CD4-positive, alpha-beta T cell treated with Interleukin-12 subunit alpha and Interleukin-12 subunit beta, for 1 hour (primary cell): ENCODE data around the gene RNF144A.

Experiments
- DNase-seq: peaks from one replicate; pipeline ENCODE4 v3.0.0-alpha.2; 2020

Gene RNF144A

GRCh38 chr2:7025082-7025481 is 107.9 kb downstream of the RNF144A start:
- DNase-seq: no peak

GRCh38 chr2:7026742-7027141 is 109.5 kb downstream of the RNF144A start:
- DNase-seq: no peak

- no peak for DNase-seq
These were observed 110.2 kb downstream of the RNF144A start for GRCh38 chr2:7027411-7027810.

GRCh38 chr2:7027956-7028655 is 110.9 kb downstream of the RNF144A start:
- DNase-seq: no peak

- no peak for DNase-seq
These were observed 111.6 kb downstream of the RNF144A start for GRCh38 chr2:7028846-7029245.

- no peak for DNase-seq
These were observed 112.3 kb downstream of the RNF144A start for GRCh38 chr2:7029291-7030059.

- DNase-seq: no peak
These were observed 113.6 kb downstream of the RNF144A start for GRCh38 chr2:7030810-7031209.

GRCh38 chr2:7031547-7032245 is 114.5 kb downstream of the RNF144A start:
- peak; percentile 75 for DNase-seq

GRCh38 chr2:7032371-7032770 is 115.2 kb downstream of the RNF144A start:
- no peak for DNase-seq

- DNase-seq: no peak
These were observed 116.1 kb downstream of the RNF144A start for GRCh38 chr2:7033136-7033960.

- no peak for DNase-seq
These were observed 117.1 kb downstream of the RNF144A start for GRCh38 chr2:7034303-7034702.

GRCh38 chr2:7035884-7036283 is 118.7 kb downstream of the RNF144A start:
- DNase-seq: no peak

- peak; percentile 60 for DNase-seq
These were observed 120.4 kb downstream of the RNF144A start for GRCh38 chr2:7037340-7038333.

- DNase-seq: no peak
These were observed 123.3 kb downstream of the RNF144A start for GRCh38 chr2:7040547-7040946.

- DNase-seq: no peak
These were observed 124.2 kb downstream of the RNF144A start for GRCh38 chr2:7041421-7041820.

- DNase-seq: no peak
These were observed 126.5 kb downstream of the RNF144A start for GRCh38 chr2:7043690-7044089.

- peak; percentile 71 for DNase-seq
These were observed 127.3 kb downstream of the RNF144A start for GRCh38 chr2:7044253-7045250.

- no peak for DNase-seq
These were observed 128.7 kb downstream of the RNF144A start for GRCh38 chr2:7045601-7046590.

GRCh38 chr2:7047661-7048060 is 130.4 kb downstream of the RNF144A start:
- DNase-seq: no peak
